GM08714 (cell line): ENCODE results near the gene LDLRAD4.

Experiments
- H3K4me3 ChIP-seq: fragments of 200-500 bp; sonication (Bioruptor generic); 2 replicates; pipeline ENCODE4 v1.5.1; 2014; ENCODE audit warnings: mild to moderate bottlenecking, low read length, inconsistent platforms
- ZNF274 ChIP-seq: IDR thresholded peaks from 2 replicates; pipeline ENCODE4 v1.6.1; 2012; ENCODE audit warnings: mild to moderate bottlenecking, low read depth, low read length

The LDLRAD4 gene

GRCh38 chr18:13218368-13218991 lies at the start of gene LDLRAD4:
Gene LDLRAD4 (plus strand): TSS chr18:13218760.
- peak within 1 kb of the TSS; percentile 60 for H3K4me3 ChIP-seq
- no peak for TF ChIP-seq ZNF274

DNA sequence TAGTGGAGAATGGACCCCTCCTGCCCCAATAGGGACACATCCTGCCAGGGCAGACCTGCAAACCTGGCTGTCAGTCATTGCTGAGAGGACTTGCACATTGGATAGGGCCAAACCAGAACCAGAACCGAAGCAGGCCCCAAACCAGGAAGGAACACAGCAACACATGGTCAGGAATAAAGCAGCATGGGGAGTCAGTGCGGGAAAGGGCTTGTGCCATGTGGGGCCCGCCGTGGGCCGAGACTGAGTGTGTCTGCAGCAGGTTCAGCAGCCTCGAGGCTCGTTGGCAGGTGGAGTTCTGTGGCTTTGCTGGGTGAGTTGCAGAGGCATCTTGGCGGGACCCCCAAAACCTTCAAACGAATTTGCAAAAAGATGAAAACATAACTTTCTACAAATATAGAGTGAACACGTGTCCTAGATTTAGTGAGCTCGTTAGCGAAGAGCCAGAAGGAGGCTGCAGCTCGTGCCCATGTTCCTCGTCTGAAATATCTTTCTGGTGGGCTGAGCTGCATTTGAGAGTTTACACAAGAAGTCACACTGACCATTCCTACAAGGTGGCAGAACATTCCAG lies 44.9 kb upstream of the LDLRAD4 start:
- TF ChIP-seq ZNF274, result no peak
- no peak overlapping the region for H3K4me3 ChIP-seq

DNA sequence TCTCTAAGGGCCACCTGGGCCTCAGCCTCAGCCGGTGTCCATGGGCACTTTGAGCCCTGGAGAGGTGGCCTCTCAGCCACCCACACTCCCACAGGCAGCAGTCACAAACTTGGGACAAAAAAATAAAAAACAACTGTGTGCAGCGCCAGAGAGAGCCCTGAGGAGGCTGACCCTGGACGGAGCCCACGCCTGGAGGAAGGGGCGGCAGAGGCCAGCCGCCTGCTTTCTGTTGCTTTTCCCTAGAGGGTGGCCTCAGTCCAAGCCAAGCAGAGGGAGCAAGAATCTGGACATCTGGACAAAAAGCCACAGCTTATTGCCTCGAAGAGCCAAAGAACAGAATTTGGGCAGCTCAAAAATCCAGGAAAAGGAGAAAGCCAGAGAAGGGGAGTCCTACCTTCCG lies 43.3 kb upstream of the LDLRAD4 start:
- no peak overlapping the region for H3K4me3 ChIP-seq
- no peak for TF ChIP-seq ZNF274

GRCh38 chr18:13175754-13176210 lies 42.8 kb upstream of the LDLRAD4 start:
- H3K4me3 ChIP-seq, result no peak overlapping the region
- TF ChIP-seq ZNF274, result no peak

GRCh38 chr18:13176847-13177246 lies 41.7 kb upstream of the LDLRAD4 start:
- no peak for TF ChIP-seq ZNF274
- H3K4me3 ChIP-seq, result no peak overlapping the region

GRCh38 chr18:13178197-13178596 lies 40.4 kb upstream of the LDLRAD4 start:
- H3K4me3 ChIP-seq, result no peak overlapping the region
- no peak for TF ChIP-seq ZNF274

GRCh38 chr18:13178976-13179375 lies 39.6 kb upstream of the LDLRAD4 start:
- H3K4me3 ChIP-seq, result no peak overlapping the region
- no peak for TF ChIP-seq ZNF274

DNA sequence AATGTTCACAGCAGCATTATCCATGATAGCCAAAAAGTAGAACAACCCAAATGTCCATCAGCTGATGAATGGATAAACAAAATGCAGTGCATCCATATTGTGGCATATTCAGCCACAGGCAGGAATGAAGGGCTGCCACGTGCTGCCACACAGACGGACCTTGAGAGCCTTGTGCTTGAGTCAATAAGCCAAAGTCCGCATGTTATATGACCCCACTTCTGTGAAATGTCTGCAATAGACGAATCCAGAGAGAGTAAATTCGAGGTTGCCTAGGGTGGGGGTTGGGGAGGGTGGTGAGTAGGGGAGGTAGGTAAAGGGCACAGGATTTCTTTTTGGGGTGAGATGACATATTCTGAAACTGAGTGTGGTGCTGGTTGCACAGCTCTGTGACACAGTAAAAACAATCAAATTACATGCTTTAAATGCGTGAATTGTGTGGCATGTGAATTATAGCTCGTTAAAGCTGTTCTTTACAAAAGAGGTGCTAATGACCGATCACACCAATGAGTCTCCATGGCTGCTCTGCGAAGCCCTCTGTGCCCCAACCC lies 38.9 kb upstream of the LDLRAD4 start:
- TF ChIP-seq ZNF274, result no peak
- no peak overlapping the region for H3K4me3 ChIP-seq

DNA sequence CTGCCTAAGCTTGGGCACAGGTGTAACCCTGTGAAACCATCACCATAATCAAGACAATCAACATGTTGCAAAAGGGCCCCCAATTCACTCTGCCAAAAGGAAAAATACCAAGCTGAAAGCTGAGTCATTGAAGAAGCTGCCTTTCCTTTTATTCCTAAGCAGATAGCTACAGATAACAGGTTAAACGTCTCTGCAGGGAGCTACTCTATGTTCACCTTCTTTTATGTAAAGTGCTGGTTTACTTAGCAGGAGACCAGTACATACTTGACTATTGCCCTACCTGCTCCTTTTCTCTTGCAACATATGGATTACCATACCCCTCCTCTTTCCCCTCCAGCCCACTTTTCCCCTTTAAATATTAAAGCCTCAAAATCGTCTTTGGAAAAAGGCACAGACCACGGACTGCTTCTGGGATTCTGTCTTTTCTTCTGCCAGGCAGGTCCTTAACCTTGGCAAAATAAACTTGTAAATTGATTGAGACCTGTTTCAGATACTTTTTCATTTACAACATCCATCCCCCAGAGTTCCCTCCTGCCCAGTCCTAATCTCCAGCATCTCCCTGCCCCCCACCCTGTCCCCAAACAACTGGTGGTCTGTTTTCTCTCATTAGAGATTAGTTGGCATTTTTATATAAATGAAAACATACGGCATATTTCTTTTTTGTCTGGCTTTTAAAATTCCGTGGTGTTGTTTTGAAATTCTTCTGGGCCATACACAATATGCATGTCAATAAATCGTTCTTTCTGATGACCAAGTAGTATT lies 37.8 kb upstream of the LDLRAD4 start:
- TF ChIP-seq ZNF274, result no peak

GRCh38 chr18:13181765-13182164 lies 36.8 kb upstream of the LDLRAD4 start:
- no peak overlapping the region for H3K4me3 ChIP-seq
- no peak for TF ChIP-seq ZNF274

More for the DNA sequence above, 37.8 kb upstream of the LDLRAD4 start:
- H3K4me3 ChIP-seq, result no peak overlapping the region

GRCh38 chr18:13183359-13183758 lies 35.2 kb upstream of the LDLRAD4 start:
- H3K4me3 ChIP-seq, result no peak overlapping the region
- no peak for TF ChIP-seq ZNF274

DNA sequence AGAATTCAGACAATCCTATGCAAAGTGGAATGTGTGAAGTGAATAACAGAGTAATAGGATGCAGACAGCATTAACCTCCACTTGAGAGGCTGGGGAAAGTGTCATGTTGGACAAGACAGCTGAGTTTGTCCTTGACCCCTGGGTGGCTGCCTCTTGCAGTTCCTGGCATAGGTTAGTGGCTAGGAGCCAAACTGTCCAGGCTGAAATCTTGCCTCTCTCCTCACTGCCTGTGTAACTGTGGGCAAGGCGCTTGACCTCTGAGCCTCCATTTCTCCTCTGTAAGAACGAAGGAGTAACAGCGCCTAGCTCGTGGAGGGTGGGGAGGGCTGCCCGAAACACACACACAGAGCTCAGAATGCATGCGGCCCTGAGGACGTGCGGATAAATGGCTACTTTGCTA lies 34.8 kb upstream of the LDLRAD4 start:
- H3K4me3 ChIP-seq, result no peak overlapping the region
- TF ChIP-seq ZNF274, result no peak

GRCh38 chr18:13184396-13184795 lies 34.2 kb upstream of the LDLRAD4 start:
- no peak overlapping the region for H3K4me3 ChIP-seq

GRCh38 chr18:13185675-13186198 lies 32.8 kb upstream of the LDLRAD4 start:
- no peak for TF ChIP-seq ZNF274
- no peak overlapping the region for H3K4me3 ChIP-seq

More at GRCh38 chr18:13184396-13184795, 34.2 kb upstream of the LDLRAD4 start:
- no peak for TF ChIP-seq ZNF274
